ENCODE data around the gene NRBP1. TPM values are rescaled to one million over a fixed set of nuclear protein-coding genes. Genes with fewer than 3 reads are reported as not detected.
A peak's percentile ranks its signal among the peaks of the same experiment; 100 is the strongest.

Gene NRBP1
- total RNA-seq (2021; fragmentation: NEBNext Ultra II Directional; extraction: Animal tissue kit (Norgen Biotek cat#: 25700)), result 100 to 1,000 TPM; 101 to 110 (median 108) TPM
- long read RNA-seq, transcript NRBP1-203 (18 exons, 2,163 nt), result major isoform, 9 of 188 reads
- long read RNA-seq, partial matches to known transcripts, result 169 of 188 reads
- long read RNA-seq, other reads (novel, unspliced or antisense), result 10 of 188 reads

DNA sequence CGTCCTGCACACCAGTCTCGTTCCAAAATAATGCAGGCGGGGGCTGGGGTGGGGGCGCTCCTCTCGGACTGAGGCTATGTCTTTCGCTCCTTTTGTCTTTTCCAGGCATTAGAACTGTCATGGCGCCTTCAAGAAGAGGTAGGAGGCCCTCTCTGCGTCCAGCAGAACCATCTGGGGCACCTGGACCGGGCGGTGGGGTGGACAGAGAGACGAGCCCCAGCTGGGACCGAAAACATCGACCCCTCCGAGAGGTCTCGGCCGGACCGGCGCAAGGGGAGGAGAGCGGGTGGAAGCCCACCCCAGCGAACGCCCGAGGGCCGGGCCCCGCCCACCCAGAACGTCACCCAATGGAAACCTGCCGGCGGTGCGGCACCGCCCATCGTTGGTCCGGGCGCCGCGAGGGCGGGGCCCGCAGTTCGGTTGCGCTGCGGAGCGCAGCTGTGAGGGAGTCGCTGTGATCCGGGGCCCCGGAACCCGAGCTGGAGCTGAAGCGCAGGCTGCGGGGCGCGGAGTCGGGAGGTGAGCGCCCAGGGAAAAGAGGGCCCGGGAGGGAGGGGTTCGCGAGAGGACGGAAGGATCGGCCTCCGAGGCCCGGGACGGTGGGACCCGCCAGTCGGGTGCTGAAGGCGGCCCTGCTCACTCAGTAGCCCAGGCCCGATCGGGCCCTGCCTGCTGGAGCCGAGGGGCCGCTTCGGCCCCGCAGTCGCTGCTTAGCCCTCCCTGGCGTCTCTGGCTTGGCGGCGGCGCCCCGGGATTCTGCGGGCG, at the start of gene NRBP1:
Gene NRBP1 (plus strand): TSS at position 419 of the 765 bp plus-strand sequence. CDS start 4,643 bp downstream, outside the sequence.
- Mint-ChIP-seq H3K27me3 (ENCODE audit: insufficient read depth) (0 out of 2 replicates have a peak, but pooled peaks cover 3% of the 10 kb centered on the region), H3K9me3 (no peaks in the 10 kb centered on the region), H3K27ac (peak within 1 kb of the TSS; percentile 93), H3K4me3 (peak within 1 kb of the TSS; percentile 99), H3K4me1 (ENCODE audit: low read depth) (peaks cover 29% of the 10 kb centered on the region), H3K36me3 (ENCODE audit: low read depth) (peaks cover 8% of the 10 kb centered on the region)
- TF ChIP-seq, protein P1, sequence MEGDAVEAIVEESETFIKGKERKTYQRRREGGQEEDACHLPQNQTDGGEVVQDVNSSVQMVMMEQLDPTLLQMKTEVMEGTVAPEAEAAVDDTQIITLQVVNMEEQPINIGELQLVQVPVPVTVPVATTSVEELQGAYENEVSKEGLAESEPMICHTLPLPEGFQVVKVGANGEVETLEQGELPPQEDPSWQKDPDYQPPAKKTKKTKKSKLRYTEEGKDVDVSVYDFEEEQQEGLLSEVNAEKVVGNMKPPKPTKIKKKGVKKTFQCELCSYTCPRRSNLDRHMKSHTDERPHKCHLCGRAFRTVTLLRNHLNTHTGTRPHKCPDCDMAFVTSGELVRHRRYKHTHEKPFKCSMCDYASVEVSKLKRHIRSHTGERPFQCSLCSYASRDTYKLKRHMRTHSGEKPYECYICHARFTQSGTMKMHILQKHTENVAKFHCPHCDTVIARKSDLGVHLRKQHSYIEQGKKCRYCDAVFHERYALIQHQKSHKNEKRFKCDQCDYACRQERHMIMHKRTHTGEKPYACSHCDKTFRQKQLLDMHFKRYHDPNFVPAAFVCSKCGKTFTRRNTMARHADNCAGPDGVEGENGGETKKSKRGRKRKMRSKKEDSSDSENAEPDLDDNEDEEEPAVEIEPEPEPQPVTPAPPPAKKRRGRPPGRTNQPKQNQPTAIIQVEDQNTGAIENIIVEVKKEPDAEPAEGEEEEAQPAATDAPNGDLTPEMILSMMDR (IDR thresholded peaks at IDR 0.05), result peak; percentile 33; the same call in 1 of the 2 replicates
- peak; percentile 81 for DNase-seq

DNA sequence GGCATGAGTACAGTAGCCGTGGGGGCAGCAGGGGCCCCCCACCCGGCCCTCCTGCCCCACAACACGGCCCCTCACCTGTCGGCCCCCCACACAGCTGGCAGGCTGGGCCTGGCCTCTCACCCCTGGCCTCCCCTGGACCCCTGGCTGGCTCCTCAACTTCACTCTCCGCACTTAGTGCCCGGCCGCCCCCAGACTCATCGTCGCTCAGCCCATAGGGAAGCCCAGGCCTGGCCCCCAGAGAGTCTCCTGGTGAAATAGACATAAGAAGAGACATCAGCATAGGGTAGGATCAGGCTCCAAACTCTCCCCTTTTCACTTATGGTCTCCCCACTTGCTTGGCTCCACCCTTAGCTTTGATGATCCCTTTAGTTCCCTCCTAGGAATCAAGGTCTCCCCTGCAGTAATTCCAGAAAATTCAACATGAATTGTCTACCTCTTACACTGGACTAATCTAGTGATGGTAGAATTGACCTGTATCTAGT, 49.6 kb upstream of the NRBP1 start:
- TF ChIP-seq, protein P1 (IDR thresholded peaks at IDR 0.05), result no peak
- Mint-ChIP-seq H3K4me1 (ENCODE audit: low read depth) (peaks cover 29% of the 10 kb centered on the region), H3K36me3 (ENCODE audit: low read depth) (peaks cover 56% of the 10 kb centered on the region), H3K27ac (peak overlapping the region; percentile 97), H3K4me3 (peak overlapping the region; percentile 93), H3K9me3 (no peaks in the 10 kb centered on the region), H3K27me3 (ENCODE audit: insufficient read depth) (peaks cover 11% of the 10 kb centered on the region)
- DNase-seq, result no peak

DNA sequence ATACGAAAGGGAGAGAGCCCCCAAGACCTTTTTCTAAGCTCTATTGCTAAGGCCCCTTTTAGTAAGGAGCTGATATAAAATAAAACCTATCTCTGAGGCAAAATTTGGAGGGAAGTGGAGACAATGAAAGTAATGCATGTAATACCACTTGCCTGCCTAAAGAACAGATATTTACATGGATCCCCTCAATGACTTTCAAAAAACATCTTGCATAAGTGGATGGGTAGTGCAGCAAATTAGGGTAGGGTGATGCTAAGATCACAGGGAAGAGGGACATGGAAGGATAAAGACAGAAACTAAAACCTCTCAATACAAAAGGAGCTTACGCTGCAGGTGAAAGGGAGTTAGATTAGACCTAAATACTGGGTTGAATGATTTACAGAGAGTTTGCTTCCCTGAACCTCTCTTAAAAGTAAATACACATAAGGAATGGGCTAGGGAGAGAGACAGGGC, 49.0 kb upstream of the NRBP1 start:
- peaks cover 29% of the 10 kb centered on the region for H3K4me1 Mint-ChIP-seq (ENCODE audit: low read depth)
- TF ChIP-seq, protein P1 (IDR thresholded peaks at IDR 0.05), result no peak
- peak overlapping the region; percentile 97 for H3K27ac Mint-ChIP-seq
- DNase-seq, result no peak
- no peaks in the 10 kb centered on the region for H3K9me3 Mint-ChIP-seq
- peak overlapping the region; percentile 93 for H3K4me3 Mint-ChIP-seq
- peaks cover 11% of the 10 kb centered on the region for H3K27me3 Mint-ChIP-seq (ENCODE audit: insufficient read depth)
- H3K36me3 Mint-ChIP-seq (ENCODE audit: low read depth), result peaks cover 60% of the 10 kb centered on the region

DNA sequence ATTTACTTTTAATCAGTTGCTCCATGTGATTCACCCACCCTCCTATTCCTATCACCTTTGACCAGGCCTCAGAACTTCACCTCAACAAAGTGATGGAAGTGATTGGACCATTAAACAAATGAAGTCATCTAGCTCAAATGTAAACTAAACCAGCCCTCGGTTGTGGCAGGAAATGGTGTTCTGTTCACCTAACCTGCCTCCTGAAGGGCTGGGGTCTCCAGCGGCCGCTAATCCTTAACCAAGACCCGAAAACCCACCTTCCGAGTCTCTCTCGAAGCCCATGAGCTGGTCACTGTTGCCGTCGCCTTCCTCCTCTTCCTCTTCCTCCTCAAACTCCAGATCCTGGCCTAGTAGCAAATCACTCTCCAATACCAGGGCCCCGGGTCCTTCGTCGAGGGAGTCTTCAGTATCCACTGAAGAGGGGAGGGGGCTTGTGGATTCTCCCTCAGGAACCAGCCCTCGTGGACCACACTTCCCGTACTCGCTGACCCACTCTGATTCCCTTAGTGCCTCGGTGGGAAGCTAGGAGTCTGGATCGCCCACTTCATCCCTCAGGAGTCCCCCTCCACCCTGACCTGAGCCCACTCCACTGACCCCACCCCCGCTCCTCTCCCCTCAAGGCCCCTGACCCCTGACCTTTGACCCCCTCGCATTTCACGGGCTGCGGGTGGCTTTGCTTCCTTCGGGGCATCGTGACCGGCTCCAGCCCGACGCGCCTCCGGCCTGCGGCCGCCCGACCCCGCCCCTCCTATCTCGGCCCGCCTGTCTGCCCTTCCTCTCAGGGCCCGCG, 48.4 kb upstream of the NRBP1 start:
- DNase-seq, result peak; percentile 33
- peaks cover 59% of the 10 kb centered on the region for H3K36me3 Mint-ChIP-seq (ENCODE audit: low read depth)

More for the DNA sequence above, 48.4 kb upstream of the NRBP1 start:
- H3K27ac Mint-ChIP-seq, result peak overlapping the region; percentile 97
- H3K4me3 Mint-ChIP-seq, result peak overlapping the region; percentile 93
- H3K9me3 Mint-ChIP-seq, result no peaks in the 10 kb centered on the region
- TF ChIP-seq, protein P1 (IDR thresholded peaks at IDR 0.05), result no peak
- peaks cover 11% of the 10 kb centered on the region for H3K27me3 Mint-ChIP-seq (ENCODE audit: insufficient read depth)
- H3K4me1 Mint-ChIP-seq (ENCODE audit: low read depth), result peaks cover 29% of the 10 kb centered on the region

Data from HFFc6 (cell line).